NCI-H2081 (cell line): ENCODE measurements around the gene SPEF1.

Source experiments
- DNase-seq, 2 experiments: peaks; one replicate each; lab custom pipeline; 2025; lab: John Stamatoyannopoulos, UW

SPEF1 gene

DNA sequence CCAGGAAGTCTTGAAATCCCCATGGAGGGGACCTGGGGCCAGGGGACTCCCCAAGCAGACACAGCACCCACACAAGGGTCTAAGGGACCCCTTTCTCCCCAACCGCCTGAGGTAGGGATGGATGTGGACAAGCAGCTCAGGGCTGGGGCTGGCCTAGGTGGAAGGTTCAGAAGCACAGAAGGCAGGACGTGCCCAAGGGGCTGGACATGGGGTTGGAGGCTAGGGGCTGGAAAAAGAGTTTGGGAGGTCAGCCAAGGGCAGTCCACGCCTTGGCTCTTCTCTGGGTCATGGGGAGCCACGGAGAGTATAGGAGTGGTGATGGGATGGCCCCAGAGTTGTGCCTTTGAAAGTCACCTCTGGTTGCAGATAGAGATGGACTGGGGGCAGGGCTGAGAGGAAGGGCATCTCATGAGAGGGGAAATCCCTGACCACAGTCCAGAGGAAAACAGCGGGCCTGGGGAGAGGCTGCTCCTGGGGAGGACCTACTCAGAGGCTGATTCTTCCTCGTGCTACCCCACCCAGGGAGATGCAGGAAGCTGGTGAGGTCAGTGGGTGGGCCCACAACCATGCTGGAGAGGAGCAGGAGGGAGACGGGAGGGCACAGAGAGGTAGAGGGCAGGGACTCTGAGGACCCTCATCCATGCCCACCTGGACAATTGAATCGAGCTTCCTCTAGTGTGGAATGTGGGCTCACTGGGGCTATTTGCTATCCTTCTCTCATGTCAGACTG lies 51.3 kb downstream of the SPEF1 start:
- no peak for DNase-seq

DNA sequence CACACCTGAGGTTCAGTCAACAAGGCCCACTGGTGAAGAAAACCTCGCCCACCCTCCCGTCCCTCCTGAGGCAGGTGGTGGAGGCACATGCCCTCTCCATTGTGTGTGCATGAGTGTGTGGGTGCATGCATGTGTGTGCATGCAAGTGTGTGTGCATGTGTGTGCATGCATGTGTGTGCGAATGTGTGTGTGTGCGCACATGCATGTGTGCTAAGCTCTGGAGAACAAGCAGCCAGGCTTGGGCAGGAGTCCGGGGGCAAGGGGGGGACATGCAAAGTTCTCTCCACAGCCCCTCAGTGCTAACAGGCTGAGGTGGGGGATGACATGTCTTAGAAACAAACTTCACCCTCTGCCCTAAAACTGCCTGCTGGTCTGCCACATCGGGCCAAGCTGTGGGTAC lies 51.9 kb downstream of the SPEF1 start:
- DNase-seq: no peak

DNA sequence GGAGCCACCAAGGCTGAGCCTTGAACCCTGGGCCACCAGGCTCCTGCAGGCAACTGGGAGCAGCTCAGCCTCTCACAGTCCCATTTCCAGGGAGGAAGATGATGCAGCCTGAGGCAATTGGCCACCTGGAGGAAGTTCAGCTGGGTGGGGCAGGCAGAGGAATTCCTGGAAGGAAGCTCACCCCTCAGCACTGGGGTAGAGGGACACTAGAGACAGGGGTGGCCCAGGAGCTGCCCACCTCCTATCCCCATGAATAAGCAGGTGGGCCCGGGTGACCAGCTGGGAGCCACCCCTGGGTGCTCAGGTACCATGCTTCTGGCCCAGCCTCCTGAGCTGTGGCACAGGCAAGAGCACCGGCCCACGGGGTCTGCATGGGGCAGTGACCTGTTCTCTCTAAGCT lies 52.4 kb downstream of the SPEF1 start:
- no peak for DNase-seq

DNA sequence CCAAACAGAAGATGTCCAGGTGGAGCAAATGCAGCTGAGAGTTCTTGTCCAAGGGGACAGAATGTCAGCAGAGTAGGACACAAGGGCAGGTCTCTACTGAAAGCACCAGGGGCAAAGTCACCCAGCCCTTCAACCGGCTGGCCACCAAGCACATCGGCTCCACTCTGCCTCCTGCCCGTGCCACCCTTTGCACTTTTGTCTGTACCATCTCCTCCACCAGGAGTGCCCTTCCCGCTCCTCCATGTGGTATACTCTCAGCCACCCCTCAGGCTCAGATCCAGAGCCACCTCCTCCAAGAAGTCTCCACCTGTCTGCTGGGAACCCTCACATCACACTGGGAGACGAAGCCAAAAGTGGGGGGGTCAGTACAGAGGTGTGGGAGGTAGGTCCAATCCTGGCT lies 52.9 kb downstream of the SPEF1 start:
- no peak for DNase-seq
